Measurements from ENCODE around the gene GLIPR1L2. TPM values are rescaled to one million over a fixed set of nuclear protein-coding genes. Genes with fewer than 3 reads are reported as not detected.
A peak's percentile ranks its signal among the peaks of the same experiment; 100 is the strongest.
"Not testable (repeated sequence)": the region's sequence is repeated elsewhere in the genome, so short reads cannot be mapped to it uniquely, and the experiment has no call there.

GLIPR1L2 gene
- 0.32 and 0.43 TPM in 2 replicates for total RNA-seq

DNA sequence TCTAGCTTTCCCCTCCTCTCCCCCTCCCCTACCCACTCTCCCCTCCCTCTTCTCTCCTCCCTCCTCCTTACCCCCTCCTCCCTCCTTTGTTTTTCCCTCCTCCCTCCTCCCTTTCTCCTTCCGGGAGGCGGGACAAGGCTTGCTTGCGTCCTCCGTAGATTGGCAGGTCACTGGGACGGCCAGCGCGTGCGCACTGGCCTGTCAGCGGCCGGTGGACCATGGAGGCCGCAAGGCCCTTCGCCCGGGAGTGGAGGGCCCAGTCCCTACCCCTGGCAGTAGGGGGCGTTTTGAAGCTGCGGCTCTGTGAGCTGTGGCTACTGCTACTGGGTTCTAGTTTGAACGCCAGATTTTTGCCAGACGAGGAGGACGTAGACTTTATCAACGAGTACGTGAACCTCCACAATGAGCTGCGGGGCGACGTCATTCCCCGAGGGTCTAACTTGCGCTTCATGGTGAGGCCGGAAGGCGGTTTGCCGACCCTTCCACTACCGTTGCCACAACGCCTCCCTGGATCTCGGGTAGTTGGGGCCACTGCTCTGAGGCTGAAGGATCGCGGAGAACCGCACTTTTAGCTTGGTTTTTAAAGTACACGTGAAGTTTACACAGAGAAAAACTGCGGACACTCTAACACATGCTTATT, at the start of gene GLIPR1L2:
Gene GLIPR1L2, plus strand, starts transcription at position 191 of the 640 bp plus-strand sequence. Its CDS starts 28 bp downstream, at position 219.
- peak within 1 kb of the TSS; percentile 63 for H3K4me3 ChIP-seq (ENCODE audit: low read depth, low read length)
- peak; percentile 94 for DNase-seq (ENCODE audit: low read depth)
- TF ChIP-seq, protein P1, sequence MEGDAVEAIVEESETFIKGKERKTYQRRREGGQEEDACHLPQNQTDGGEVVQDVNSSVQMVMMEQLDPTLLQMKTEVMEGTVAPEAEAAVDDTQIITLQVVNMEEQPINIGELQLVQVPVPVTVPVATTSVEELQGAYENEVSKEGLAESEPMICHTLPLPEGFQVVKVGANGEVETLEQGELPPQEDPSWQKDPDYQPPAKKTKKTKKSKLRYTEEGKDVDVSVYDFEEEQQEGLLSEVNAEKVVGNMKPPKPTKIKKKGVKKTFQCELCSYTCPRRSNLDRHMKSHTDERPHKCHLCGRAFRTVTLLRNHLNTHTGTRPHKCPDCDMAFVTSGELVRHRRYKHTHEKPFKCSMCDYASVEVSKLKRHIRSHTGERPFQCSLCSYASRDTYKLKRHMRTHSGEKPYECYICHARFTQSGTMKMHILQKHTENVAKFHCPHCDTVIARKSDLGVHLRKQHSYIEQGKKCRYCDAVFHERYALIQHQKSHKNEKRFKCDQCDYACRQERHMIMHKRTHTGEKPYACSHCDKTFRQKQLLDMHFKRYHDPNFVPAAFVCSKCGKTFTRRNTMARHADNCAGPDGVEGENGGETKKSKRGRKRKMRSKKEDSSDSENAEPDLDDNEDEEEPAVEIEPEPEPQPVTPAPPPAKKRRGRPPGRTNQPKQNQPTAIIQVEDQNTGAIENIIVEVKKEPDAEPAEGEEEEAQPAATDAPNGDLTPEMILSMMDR (IDR thresholded peaks at IDR 0.05; ENCODE audit: insufficient read depth, low read depth, low read length): peak; percentile 86

GRCh38 chr12:75341873-75342272, 49.0 kb upstream of the GLIPR1L2 start:
- no peak overlapping the region for H3K4me3 ChIP-seq (ENCODE audit: low read depth, low read length)
- TF ChIP-seq, protein P1 (IDR thresholded peaks at IDR 0.05; ENCODE audit: insufficient read depth, low read depth, low read length): no peak
- no peak for DNase-seq (ENCODE audit: low read depth)

DNA sequence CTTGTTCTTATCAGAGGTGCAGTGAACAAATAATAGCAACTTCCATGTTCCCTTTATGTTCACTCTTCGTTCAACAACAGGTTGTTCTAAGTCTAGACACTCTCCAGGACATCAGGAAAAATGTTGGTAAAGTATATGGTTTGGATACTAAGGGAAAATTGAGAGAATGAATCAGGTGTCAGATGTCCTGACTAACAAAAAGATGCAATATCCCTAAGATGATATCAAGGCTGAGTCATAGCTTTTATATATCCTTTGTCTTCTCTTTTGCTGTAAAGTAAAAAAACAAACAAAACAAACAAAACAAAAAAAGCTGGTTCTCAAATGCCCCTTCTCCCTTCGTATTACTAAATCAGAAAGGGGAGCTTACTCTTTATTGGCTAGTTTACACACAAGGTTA, 45.4 kb upstream of the GLIPR1L2 start:
- no peak overlapping the region for H3K4me3 ChIP-seq (ENCODE audit: low read depth, low read length)
- TF ChIP-seq, protein P1 (IDR thresholded peaks at IDR 0.05; ENCODE audit: insufficient read depth, low read depth, low read length): no peak
- DNase-seq (ENCODE audit: low read depth): no peak

GRCh38 chr12:75346215-75346614, 44.7 kb upstream of the GLIPR1L2 start:
- DNase-seq (ENCODE audit: low read depth); H3K4me3 ChIP-seq (ENCODE audit: low read depth, low read length): not testable (repeated sequence)

GRCh38 chr12:75349946-75350345, 40.9 kb upstream of the GLIPR1L2 start:
- TF ChIP-seq, protein P1 (IDR thresholded peaks at IDR 0.05; ENCODE audit: insufficient read depth, low read depth, low read length): no peak
- DNase-seq (ENCODE audit: low read depth): no peak
- no peak overlapping the region for H3K4me3 ChIP-seq (ENCODE audit: low read depth, low read length)

GRCh38 chr12:75350413-75350812, 40.5 kb upstream of the GLIPR1L2 start:
- TF ChIP-seq, protein P1 (IDR thresholded peaks at IDR 0.05; ENCODE audit: insufficient read depth, low read depth, low read length): no peak
- no peak overlapping the region for H3K4me3 ChIP-seq (ENCODE audit: low read depth, low read length)
- no peak for DNase-seq (ENCODE audit: low read depth)

GRCh38 chr12:75354011-75354410, 36.9 kb upstream of the GLIPR1L2 start:
- no peak overlapping the region for H3K4me3 ChIP-seq (ENCODE audit: low read depth, low read length)
- TF ChIP-seq, protein P1 (IDR thresholded peaks at IDR 0.05; ENCODE audit: insufficient read depth, low read depth, low read length): no peak
- DNase-seq (ENCODE audit: low read depth): no peak

All from fibroblast of villous mesenchyme (primary cell).